Dedifferentiated amniotic fluid mesenchymal stem cell (primary cell): Measurements from ENCODE around the gene TRABD2B.

Source experiments
- DNase-seq: peaks from one replicate; pipeline ENCODE4 v3.0.0-alpha.2; 2016; ENCODE audit errors: extremely low spot score

Gene TRABD2B

GRCh38 chr1:47935856-47936255 is 61.3 kb downstream of the TRABD2B start:
- no peak for DNase-seq

- DNase-seq = no peak
These were observed 62.0 kb downstream of the TRABD2B start for GRCh38 chr1:47935163-47935562.

- no peak for DNase-seq
These were observed 62.9 kb downstream of the TRABD2B start for GRCh38 chr1:47934243-47934805.

- DNase-seq = no peak
These were observed 64.4 kb downstream of the TRABD2B start for GRCh38 chr1:47932743-47933142.

GRCh38 chr1:47931395-47931794 is 65.8 kb downstream of the TRABD2B start:
- DNase-seq = no peak

GRCh38 chr1:47930210-47930840 is 66.9 kb downstream of the TRABD2B start:
- no peak for DNase-seq

DNA sequence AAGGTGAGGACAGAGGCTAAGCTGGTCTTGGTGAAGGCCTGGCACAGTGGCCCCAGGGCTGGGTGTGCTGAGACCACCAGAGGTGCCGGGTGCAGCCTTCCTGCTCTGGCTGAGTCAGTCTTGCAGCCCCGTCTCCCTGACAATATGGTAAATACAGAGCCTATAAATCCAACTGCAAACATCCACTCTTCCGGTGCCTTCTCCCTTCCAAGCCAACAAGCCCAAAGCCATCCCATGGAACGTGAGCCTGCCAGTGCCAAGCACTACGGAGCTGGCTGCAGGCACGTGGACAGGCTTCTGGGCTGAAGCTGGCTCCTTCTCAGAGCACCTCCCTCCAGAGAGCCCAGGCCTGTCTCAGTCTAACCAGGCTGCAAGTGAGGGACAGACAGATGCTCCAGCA is 70.0 kb downstream of the TRABD2B start:
- DNase-seq = no peak

- no peak for DNase-seq
These were observed 70.7 kb downstream of the TRABD2B start for GRCh38 chr1:47926461-47926999.

- DNase-seq = no peak
These were observed 72.7 kb downstream of the TRABD2B start for GRCh38 chr1:47924270-47925048.

GRCh38 chr1:47921935-47922415 is 75.2 kb downstream of the TRABD2B start:
- DNase-seq = no peak

GRCh38 chr1:47919113-47919833 is 77.9 kb downstream of the TRABD2B start:
- DNase-seq = no peak

DNA sequence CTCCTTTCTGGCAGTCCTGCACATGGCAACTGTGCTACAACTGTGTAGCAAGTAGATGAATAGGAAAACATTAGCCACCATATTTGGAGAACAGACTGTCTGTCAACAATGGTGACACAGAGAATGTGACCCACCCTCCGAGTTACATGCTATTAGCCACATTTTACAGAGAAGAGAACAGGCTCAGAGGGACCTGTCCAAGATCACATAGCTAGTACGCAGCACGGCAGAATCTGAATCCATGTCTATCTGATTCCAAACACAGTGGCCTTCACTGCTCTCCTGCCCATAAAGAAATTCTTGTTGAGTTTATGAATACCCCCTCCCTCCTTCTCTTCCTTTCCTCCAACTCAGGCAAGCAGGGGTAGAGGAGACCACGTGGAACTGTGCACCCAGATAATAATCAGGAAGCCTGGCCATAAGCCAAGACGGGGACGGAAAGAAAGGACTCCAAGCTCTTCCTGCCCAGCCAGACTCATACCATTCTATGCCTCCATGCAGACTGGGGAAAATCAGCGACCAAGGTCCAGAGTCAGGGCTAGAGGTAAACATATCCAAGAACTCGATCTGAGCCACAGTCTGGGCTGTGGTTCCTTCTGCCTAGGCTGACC is 78.8 kb downstream of the TRABD2B start:
- DNase-seq = no peak

GRCh38 chr1:47917687-47918086 is 79.5 kb downstream of the TRABD2B start:
- DNase-seq = no peak

GRCh38 chr1:47915677-47916353 is 81.4 kb downstream of the TRABD2B start:
- DNase-seq = no peak

- no peak for DNase-seq
These were observed 82.1 kb downstream of the TRABD2B start for GRCh38 chr1:47914952-47915676.

DNA sequence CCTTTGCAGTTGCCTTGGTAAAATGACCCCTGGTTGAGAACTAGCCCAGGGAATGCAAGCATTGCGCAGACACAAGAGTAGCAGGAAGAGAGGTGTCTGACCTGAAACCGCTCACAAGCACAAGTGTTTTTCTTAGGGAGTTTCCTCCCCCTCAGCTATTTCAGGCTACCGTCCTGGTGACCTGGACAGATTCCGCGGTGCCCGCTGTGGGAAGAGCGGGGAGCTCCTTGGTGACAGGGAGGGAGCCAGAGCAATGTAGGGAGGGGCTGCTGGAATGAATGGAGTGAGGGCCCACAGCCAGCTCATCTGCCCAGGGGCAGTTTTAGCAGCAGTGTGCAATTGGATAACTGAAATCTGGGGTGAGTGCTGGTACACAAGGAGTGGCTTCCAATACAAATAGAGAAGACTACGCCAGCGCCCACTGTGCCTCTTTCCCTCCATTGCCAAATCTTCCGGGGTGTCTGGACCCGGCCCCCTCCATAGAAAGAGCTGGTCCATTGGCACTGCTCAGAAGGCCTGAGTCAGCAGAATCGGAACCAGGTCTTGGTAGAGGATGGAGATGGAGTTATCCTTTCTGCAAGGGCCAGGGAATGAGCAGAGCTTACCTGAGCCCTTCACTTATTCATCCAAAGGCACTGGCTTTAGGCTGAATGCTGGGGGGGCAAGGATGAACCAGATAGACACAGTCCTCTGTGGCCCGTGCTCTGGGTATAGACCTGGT is 82.8 kb downstream of the TRABD2B start:
- DNase-seq = no peak

DNA sequence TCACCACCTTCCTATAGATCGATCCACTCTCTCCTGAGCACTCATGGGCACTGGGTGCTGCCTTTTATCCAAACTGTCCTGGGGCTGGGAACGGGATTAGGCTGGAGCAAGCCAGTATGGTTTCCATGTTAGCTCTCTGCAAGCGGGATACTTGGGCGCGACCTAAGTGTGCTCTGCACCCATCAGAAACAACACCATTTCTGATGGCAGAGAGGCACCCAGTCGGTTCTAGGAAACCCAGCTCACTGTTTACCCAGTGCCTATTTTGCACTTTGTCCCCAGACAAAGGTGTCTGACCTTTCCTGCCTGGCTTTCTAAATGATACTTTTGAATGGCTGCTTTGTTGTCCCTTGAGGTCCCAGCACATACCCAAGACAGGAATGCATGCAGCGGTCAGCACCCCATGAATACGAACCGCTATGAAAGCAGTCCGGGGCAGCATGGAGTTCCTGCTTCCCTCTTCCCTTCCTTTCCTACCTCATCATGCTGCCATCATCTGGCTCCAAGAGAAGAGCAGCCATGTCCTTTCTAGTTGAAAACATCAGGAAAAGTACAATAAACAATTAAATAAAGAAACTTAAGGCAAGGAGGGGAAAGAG is 83.9 kb downstream of the TRABD2B start:
- DNase-seq = no peak

- DNase-seq = no peak
These were observed 84.4 kb downstream of the TRABD2B start for GRCh38 chr1:47912756-47913155.

GRCh38 chr1:47911892-47912291 is 85.3 kb downstream of the TRABD2B start:
- no peak for DNase-seq
